Endodermal cell (in vitro differentiated cells): ENCODE measurements around the gene AP1S1. TPM values are rescaled to one million over a fixed set of nuclear protein-coding genes. Genes with fewer than 3 reads are reported as not detected.

Source experiments
- DNase-seq: peaks from one replicate; pipeline ENCODE4 v3.0.0-alpha.2; 2017
- H3K27ac ChIP-seq: 2 replicates; pipeline ENCODE4 v1.5.1; 2013; ENCODE audit warnings: mild to moderate bottlenecking, low read depth, low read length, moderate library complexity
- H3K27me3 ChIP-seq: 2 replicates; pipeline ENCODE4 v1.6.1; 2013; ENCODE audit warnings: mild to moderate bottlenecking, low read length, moderate library complexity; ENCODE audit not compliant: insufficient read depth, control insufficient read depth, poor library complexity, severe bottlenecking
- H3K36me3 ChIP-seq: 2 replicates; pipeline ENCODE4 v1.7.0; 2013; ENCODE audit warnings: mild to moderate bottlenecking, low read length, moderate library complexity; ENCODE audit not compliant: control insufficient read depth, insufficient read depth
- H3K4me1 ChIP-seq: one replicate; pipeline ENCODE4 v1.7.0; 2013; ENCODE audit warnings: low read length; ENCODE audit not compliant: control insufficient read depth, insufficient read depth
- H3K4me3 ChIP-seq: 2 replicates; pipeline ENCODE4 v1.5.1; 2013; ENCODE audit warnings: mild to moderate bottlenecking, low read length, moderate library complexity
- H3K9ac ChIP-seq: 2 replicates; pipeline ENCODE4 v1.6.1; 2013; ENCODE audit warnings: mild to moderate bottlenecking, low read length, moderate library complexity; ENCODE audit not compliant: poor library complexity, severe bottlenecking; ENCODE audit errors: extremely low read depth
- H3K9me3 ChIP-seq: 2 replicates; pipeline ENCODE4 v1.6.1; 2013; ENCODE audit warnings: mild to moderate bottlenecking, low read length, moderate library complexity; ENCODE audit not compliant: control insufficient read depth
- H3K27ac Mint-ChIP-seq: 2 replicates; pipeline ENCODE4 v1.8.0; 2020; ENCODE audit warnings: mixed read lengths
- H3K27me3 Mint-ChIP-seq: 2 replicates; pipeline ENCODE4 v1.8.0; 2021; ENCODE audit warnings: mild to moderate bottlenecking, mixed read lengths; ENCODE audit not compliant: insufficient read depth
- H3K36me3 Mint-ChIP-seq: 2 replicates; pipeline ENCODE4 v1.8.0; 2020; ENCODE audit warnings: low read depth, mixed read lengths
- H3K4me1 Mint-ChIP-seq: 2 replicates; pipeline ENCODE4 v1.8.0; 2020; ENCODE audit warnings: mixed read lengths
- H3K4me3 Mint-ChIP-seq: 2 replicates; pipeline ENCODE4 v1.8.0; 2020; ENCODE audit warnings: mild to moderate bottlenecking, moderate library complexity, mixed read lengths
- H3K9me3 Mint-ChIP-seq: 2 replicates; pipeline ENCODE4 v1.8.0; 2020; ENCODE audit warnings: mild to moderate bottlenecking, mixed read lengths
- WGBS, 2 experiments: methylation state at CpG; one replicate each; pipeline versions ENCODE4 v1.1.5 to v1.1.7; 2013; ENCODE audit warnings: missing lambda C conversion rate in 2 of 2, mixed read lengths in 1 of 2; ENCODE audit not compliant: insufficient coverage in 1 of 2, insufficient read length in 1 of 2; 5-methylcytosine and 5-hydroxymethylcytosine counted together
- total RNA-seq, 2 donors: library from RNA; stranded (reverse); fragmentation: NEBNext Ultra II Directional in 1 of 2; extraction: Animal tissue kit (Norgen Biotek cat#: 25700) in 1 of 2; gene quantifications; 2 replicates in 1 of 2; 3 replicates in 1 of 2; pipeline ENCODE4 v1.2.1, GENCODE V29; 2021
- TF ChIP-seq, protein P1 (sequence below): fragments of 200-600 bp; sonication (generic); conservative IDR thresholded peaks from 2 replicates; pipeline ENCODE4 v1.5.0; 2021; ENCODE audit warnings: antibody characterized with exemption, mild to moderate bottlenecking

The AP1S1 gene
- total RNA-seq, 2 donors from 2014 or later, result 43.8 to 50.2 TPM

DNA sequence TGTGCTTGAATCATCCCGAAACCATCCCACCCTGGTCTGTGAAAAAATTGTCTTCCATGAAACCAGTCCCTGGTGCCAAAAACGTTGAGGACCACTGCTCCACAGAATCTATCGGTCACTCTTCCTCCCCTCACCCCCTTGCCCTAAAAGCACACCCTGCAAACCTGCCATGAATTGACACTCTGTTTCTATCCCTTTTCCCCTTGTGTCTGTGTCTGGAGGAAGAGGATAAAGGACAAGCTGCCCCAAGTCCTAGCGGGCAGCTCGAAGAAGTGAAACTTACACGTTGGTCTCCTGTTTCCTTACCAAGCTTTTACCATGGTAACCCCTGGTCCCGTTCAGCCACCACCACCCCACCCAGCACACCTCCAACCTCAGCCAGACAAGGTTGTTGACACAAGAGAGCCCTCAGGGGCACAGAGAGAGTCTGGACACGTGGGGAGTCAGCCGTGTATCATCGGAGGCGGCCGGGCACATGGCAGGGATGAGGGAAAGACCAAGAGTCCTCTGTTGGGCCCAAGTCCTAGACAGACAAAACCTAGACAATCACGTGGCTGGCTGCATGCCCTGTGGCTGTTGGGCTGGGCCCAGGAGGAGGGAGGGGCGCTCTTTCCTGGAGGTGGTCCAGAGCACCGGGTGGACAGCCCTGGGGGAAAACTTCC, 28.2 kb upstream of the AP1S1 start:
- no peaks in the 10 kb centered on the region for H3K27me3 ChIP-seq
- Mint-ChIP-seq H3K4me3 (no peak overlapping the region), H3K4me1 (peaks cover 37% of the 10 kb centered on the region), H3K27ac (no peak overlapping the region), H3K9me3 (peaks cover 10% of the 10 kb centered on the region), H3K36me3 (no peaks in the 10 kb centered on the region), H3K27me3 (peaks cover 8% of the 10 kb centered on the region)
- WGBS, 2 experiments, result 81% methylated on average over 7 to 15 of the region's 15 CpGs
- TF ChIP-seq, protein P1, sequence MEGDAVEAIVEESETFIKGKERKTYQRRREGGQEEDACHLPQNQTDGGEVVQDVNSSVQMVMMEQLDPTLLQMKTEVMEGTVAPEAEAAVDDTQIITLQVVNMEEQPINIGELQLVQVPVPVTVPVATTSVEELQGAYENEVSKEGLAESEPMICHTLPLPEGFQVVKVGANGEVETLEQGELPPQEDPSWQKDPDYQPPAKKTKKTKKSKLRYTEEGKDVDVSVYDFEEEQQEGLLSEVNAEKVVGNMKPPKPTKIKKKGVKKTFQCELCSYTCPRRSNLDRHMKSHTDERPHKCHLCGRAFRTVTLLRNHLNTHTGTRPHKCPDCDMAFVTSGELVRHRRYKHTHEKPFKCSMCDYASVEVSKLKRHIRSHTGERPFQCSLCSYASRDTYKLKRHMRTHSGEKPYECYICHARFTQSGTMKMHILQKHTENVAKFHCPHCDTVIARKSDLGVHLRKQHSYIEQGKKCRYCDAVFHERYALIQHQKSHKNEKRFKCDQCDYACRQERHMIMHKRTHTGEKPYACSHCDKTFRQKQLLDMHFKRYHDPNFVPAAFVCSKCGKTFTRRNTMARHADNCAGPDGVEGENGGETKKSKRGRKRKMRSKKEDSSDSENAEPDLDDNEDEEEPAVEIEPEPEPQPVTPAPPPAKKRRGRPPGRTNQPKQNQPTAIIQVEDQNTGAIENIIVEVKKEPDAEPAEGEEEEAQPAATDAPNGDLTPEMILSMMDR, result no peak
- no peak overlapping the region for H3K4me3 ChIP-seq
- H3K9ac ChIP-seq, result no peak overlapping the region
- no peak overlapping the region for H3K27ac ChIP-seq
- no peak for DNase-seq
- H3K36me3 ChIP-seq, result no peaks in the 10 kb centered on the region
- no peaks in the 10 kb centered on the region for H3K9me3 ChIP-seq
- peaks cover 3% of the 10 kb centered on the region for H3K4me1 ChIP-seq

DNA sequence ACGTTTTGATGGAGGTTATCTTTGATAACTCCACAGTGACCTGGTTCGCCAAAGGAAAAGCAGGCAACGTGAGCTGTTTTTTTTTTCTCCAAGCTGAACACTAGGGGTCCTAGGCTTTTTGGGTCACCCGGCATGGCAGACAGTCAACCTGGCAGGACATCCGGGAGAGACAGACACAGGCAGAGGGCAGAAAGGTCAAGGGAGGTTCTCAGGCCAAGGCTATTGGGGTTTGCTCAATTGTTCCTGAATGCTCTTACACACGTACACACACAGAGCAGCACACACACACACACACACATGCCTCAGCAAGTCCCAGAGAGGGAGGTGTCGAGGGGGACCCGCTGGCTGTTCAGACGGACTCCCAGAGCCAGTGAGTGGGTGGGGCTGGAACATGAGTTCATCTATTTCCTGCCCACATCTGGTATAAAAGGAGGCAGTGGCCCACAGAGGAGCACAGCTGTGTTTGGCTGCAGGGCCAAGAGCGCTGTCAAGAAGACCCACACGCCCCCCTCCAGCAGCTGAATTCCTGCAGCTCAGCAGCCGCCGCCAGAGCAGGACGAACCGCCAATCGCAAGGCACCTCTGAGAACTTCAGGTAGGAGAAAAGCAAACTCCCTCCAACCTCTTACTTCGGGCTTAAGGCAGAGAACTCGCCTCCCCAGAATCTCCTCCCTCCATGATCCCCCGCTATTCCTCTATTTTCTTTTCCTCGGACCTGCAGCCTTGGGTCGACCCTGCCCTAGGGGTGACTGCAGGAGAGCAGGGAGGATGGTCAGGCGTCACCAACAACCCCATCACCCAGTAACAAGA, 27.4 kb upstream of the AP1S1 start, which contains the start of gene SERPINE1:
Gene SERPINE1 (plus strand): TSS at position 454 of the 809 bp plus-strand sequence. CDS start 1,290 bp downstream, outside the sequence.
- 27 to 30% methylated on average over 10 to 22 of the region's 22 CpGs for WGBS, 2 experiments
- H3K27ac Mint-ChIP-seq, result peak within 1 kb of the TSS; percentile 85

DNA sequence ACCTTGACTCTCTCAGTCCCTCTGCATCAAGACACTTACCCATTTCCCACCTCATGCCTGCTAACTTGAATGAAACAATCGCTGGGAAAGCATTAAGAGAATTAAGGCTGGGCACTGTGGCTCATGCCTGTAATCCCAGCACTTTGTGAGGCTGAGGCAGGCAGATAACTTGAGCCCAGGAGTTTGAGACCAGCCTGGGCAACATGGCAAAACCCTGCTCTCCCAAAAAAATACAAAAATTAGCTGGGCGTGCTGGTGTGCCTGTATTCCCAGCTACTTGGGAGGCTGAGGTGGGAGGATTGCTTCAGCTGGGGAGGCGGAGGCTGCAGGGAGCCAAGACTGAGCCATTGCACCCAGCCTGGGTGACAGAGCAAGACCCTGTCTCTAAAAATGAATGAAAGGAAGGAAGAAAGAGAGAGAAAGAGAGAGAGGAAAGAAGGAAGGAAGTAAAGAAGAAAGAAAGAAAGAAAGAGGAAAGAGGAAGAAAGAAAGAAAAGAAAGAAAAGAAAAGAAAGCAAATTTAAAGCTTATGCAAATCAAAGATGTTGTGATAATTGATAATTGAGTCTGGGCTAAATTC, 26.7 kb upstream of the AP1S1 start:
- peaks cover 10% of the 10 kb centered on the region for H3K9me3 Mint-ChIP-seq
- H3K4me1 Mint-ChIP-seq, result peaks cover 30% of the 10 kb centered on the region
- H3K4me1 ChIP-seq, result peaks cover 2% of the 10 kb centered on the region
- H3K4me3 ChIP-seq, result peak overlapping the region; percentile 64
- WGBS, 2 experiments, result 60 to 74% methylated on average over 2 to 3 of the region's 3 CpGs
- no peaks in the 10 kb centered on the region for H3K36me3 ChIP-seq
- H3K9me3 ChIP-seq, result no peaks in the 10 kb centered on the region
- peak overlapping the region; percentile 8 for H3K27ac Mint-ChIP-seq
- no peak for DNase-seq
- H3K27me3 ChIP-seq, result no peaks in the 10 kb centered on the region
- TF ChIP-seq, protein P1, result no peak
- H3K36me3 Mint-ChIP-seq, result no peaks in the 10 kb centered on the region
- peak overlapping the region; percentile 32 for H3K4me3 Mint-ChIP-seq
- H3K27ac ChIP-seq, result no peak overlapping the region
- H3K9ac ChIP-seq, result no peak overlapping the region
- peaks cover 10% of the 10 kb centered on the region for H3K27me3 Mint-ChIP-seq

More for the DNA sequence above, 27.4 kb upstream of the AP1S1 start, which contains the start of gene SERPINE1:
- peaks cover 37% of the 10 kb centered on the region for H3K4me1 Mint-ChIP-seq
- peak; percentile 90 for DNase-seq
- no peaks in the 10 kb centered on the region for H3K27me3 ChIP-seq
- no peaks in the 10 kb centered on the region for H3K9me3 ChIP-seq
- H3K27me3 Mint-ChIP-seq, result peaks cover 10% of the 10 kb centered on the region
- H3K27ac ChIP-seq, result no peak within 1 kb of the TSS
- H3K36me3 Mint-ChIP-seq, result no peaks in the 10 kb centered on the region
- TF ChIP-seq, protein P1, result peak; percentile 59
- H3K36me3 ChIP-seq, result no peaks in the 10 kb centered on the region
- peak within 1 kb of the TSS; percentile 64 for H3K4me3 ChIP-seq
- H3K4me1 ChIP-seq, result peaks cover 3% of the 10 kb centered on the region
- peaks cover 10% of the 10 kb centered on the region for H3K9me3 Mint-ChIP-seq
- no peak within 1 kb of the TSS for H3K9ac ChIP-seq
- H3K4me3 Mint-ChIP-seq, result peak within 1 kb of the TSS; percentile 32
